Measurements from ENCODE around the gene WDHD1. TPM values are rescaled to one million over a fixed set of nuclear protein-coding genes. Genes with fewer than 3 reads are reported as not detected.
"Not testable (repeated sequence)": the region's sequence is repeated elsewhere in the genome, so short reads cannot be mapped to it uniquely, and the experiment has no call there.

Gene WDHD1
- total RNA-seq, 1 donor from 2014 or later: 8.7 TPM

GRCh38 chr14:54906075-54906474 lies 120.8 kb downstream of the WDHD1 start:
- no peak for ATAC-seq

- peak; percentile 89 for ATAC-seq
Measured at GRCh38 chr14:54902521-54903420, 124.1 kb downstream of the WDHD1 start, which contains the start of gene GCH1. Gene GCH1 (minus strand): TSS chr14:54902826. CDS start chr14:54902663, 163 bp downstream.

GRCh38 chr14:54902143-54902520 lies 124.8 kb downstream of the WDHD1 start:
- ATAC-seq: peak; percentile 80

GRCh38 chr14:54901380-54902142 lies 125.3 kb downstream of the WDHD1 start:
- ATAC-seq: peak; percentile 39

- ATAC-seq: no peak
Measured at GRCh38 chr14:54899573-54899972, 127.3 kb downstream of the WDHD1 start.

GRCh38 chr14:54897809-54898555 lies 128.9 kb downstream of the WDHD1 start:
- not testable (repeated sequence) for ATAC-seq

GRCh38 chr14:54895683-54896082 lies 131.2 kb downstream of the WDHD1 start:
- no peak for ATAC-seq

- no peak for ATAC-seq
Measured at GRCh38 chr14:54894995-54895394, 131.9 kb downstream of the WDHD1 start.

GRCh38 chr14:54893151-54893760 lies 133.6 kb downstream of the WDHD1 start:
- ATAC-seq: peak; percentile 42

GRCh38 chr14:54891471-54892245 lies 135.2 kb downstream of the WDHD1 start:
- ATAC-seq: no peak

GRCh38 chr14:54890788-54891187 lies 136.1 kb downstream of the WDHD1 start:
- ATAC-seq: no peak

- ATAC-seq: no peak
Measured at GRCh38 chr14:54889919-54890318, 137.0 kb downstream of the WDHD1 start.

Other genes starting within 250 kb of the WDHD1 start
- 8.9 TPM for gene GCH1, start 124.3 kb downstream of the WDHD1 start, total RNA-seq
- 11.0 TPM for gene SOCS4, start 137 bp upstream of the WDHD1 start, total RNA-seq
- 58.4 TPM for gene MAPK1IP1L, start 24.5 kb upstream of the WDHD1 start, total RNA-seq
- 211 TPM for gene LGALS3, start 102.2 kb upstream of the WDHD1 start, total RNA-seq
- 17.9 TPM for gene DLGAP5, start 164.5 kb upstream of the WDHD1 start, total RNA-seq
- 36.0 TPM for gene FBXO34, start 244.3 kb upstream of the WDHD1 start, total RNA-seq